Hematopoietic multipotent progenitor cell treated with erythropoietin and hydrocortisone succinate and interleukin-3 and kit ligand, for 8 days (in vitro differentiated cells): ENCODE results near the gene TAX1BP1.

ENCODE experiments used
- DNase-seq: peaks from one replicate; pipeline ENCODE4 v3.0.0-alpha.2; 2015

The TAX1BP1 gene

GRCh38 chr7:27782849-27783248 lies 42.9 kb downstream of the TAX1BP1 start:
- no peak for DNase-seq

- DNase-seq = peak; percentile 82
Measured at GRCh38 chr7:27784399-27785053, 44.6 kb downstream of the TAX1BP1 start.

GRCh38 chr7:27788437-27788836 lies 48.5 kb downstream of the TAX1BP1 start:
- no peak for DNase-seq

GRCh38 chr7:27793780-27794179 lies 53.8 kb downstream of the TAX1BP1 start:
- DNase-seq = no peak

- DNase-seq = no peak
Measured at GRCh38 chr7:27795977-27796376, 56.0 kb downstream of the TAX1BP1 start.

- no peak for DNase-seq
Measured at GRCh38 chr7:27799212-27799611, 59.2 kb downstream of the TAX1BP1 start.

- DNase-seq = no peak
Measured at GRCh38 chr7:27802999-27803398, 63.0 kb downstream of the TAX1BP1 start.

GRCh38 chr7:27804139-27804538 lies 64.2 kb downstream of the TAX1BP1 start:
- DNase-seq = no peak

- no peak for DNase-seq
Measured at GRCh38 chr7:27808626-27809025, 68.7 kb downstream of the TAX1BP1 start.

- DNase-seq = no peak
Measured at GRCh38 chr7:27810186-27810585, 70.2 kb downstream of the TAX1BP1 start.

- no peak for DNase-seq
Measured at GRCh38 chr7:27812706-27813105, 72.7 kb downstream of the TAX1BP1 start.

GRCh38 chr7:27822245-27822644 lies 82.3 kb downstream of the TAX1BP1 start:
- DNase-seq = no peak

GRCh38 chr7:27825891-27826290 lies 85.9 kb downstream of the TAX1BP1 start:
- no peak for DNase-seq

GRCh38 chr7:27826357-27826756 lies 86.4 kb downstream of the TAX1BP1 start:
- DNase-seq = no peak

- DNase-seq = no peak
Measured at GRCh38 chr7:27834179-27834921, 94.4 kb downstream of the TAX1BP1 start.

- DNase-seq = no peak
Measured at GRCh38 chr7:27835376-27835775, 95.4 kb downstream of the TAX1BP1 start.

- no peak for DNase-seq
Measured at GRCh38 chr7:27836536-27836935, 96.6 kb downstream of the TAX1BP1 start.

GRCh38 chr7:27839099-27839498 lies 99.1 kb downstream of the TAX1BP1 start:
- no peak for DNase-seq

GRCh38 chr7:27840313-27840712 lies 100.4 kb downstream of the TAX1BP1 start:
- DNase-seq = no peak

GRCh38 chr7:27840760-27841364 lies 100.9 kb downstream of the TAX1BP1 start:
- DNase-seq = no peak

- DNase-seq = no peak
Measured at GRCh38 chr7:27842094-27842692, 102.2 kb downstream of the TAX1BP1 start.

- no peak for DNase-seq
Measured at GRCh38 chr7:27842851-27843250, 102.9 kb downstream of the TAX1BP1 start.

GRCh38 chr7:27843584-27844305 lies 103.8 kb downstream of the TAX1BP1 start:
- DNase-seq = no peak
